Measurements from ENCODE around the gene PPP1R15B. TPM values are rescaled to one million over a fixed set of nuclear protein-coding genes. Genes with fewer than 3 reads are reported as not detected.

Gene PPP1R15B
- total RNA-seq, 1 donor from 2014 or later, result 43.2 TPM

- Mint-ChIP-seq H3K4me1 (ENCODE audit: unreplicated experiment) (peaks cover 18% of the 10 kb centered on the region), H3K9me3 (ENCODE audit: unreplicated experiment) (no peaks in the 10 kb centered on the region), H3K36me3 (ENCODE audit: low read depth, unreplicated experiment) (no peaks in the 10 kb centered on the region), H3K27ac (ENCODE audit: unreplicated experiment) (no peak overlapping the region), H3K4me3 (ENCODE audit: unreplicated experiment) (no peak overlapping the region), H3K27me3 (ENCODE audit: unreplicated experiment) (peaks cover 7% of the 10 kb centered on the region)
- no peak for DNase-seq (ENCODE audit: low spot score)
- TF ChIP-seq CTCF (IDR thresholded peaks at IDR 0.05; ENCODE audit: unreplicated experiment), result no peak
Measured at GRCh38 chr1:204356997-204357396, 54.6 kb downstream of the PPP1R15B start.

- H3K27me3 Mint-ChIP-seq (ENCODE audit: unreplicated experiment), result peaks cover 3% of the 10 kb centered on the region
- peaks cover 10% of the 10 kb centered on the region for H3K4me1 Mint-ChIP-seq (ENCODE audit: unreplicated experiment)
- H3K36me3 Mint-ChIP-seq (ENCODE audit: low read depth, unreplicated experiment), result no peaks in the 10 kb centered on the region
- no peak overlapping the region for H3K4me3 Mint-ChIP-seq (ENCODE audit: unreplicated experiment)
- H3K27ac Mint-ChIP-seq (ENCODE audit: unreplicated experiment), result no peak overlapping the region
- DNase-seq (ENCODE audit: low spot score), result no peak
- no peaks in the 10 kb centered on the region for H3K9me3 Mint-ChIP-seq (ENCODE audit: unreplicated experiment)
- no peak for TF ChIP-seq CTCF (IDR thresholded peaks at IDR 0.05; ENCODE audit: unreplicated experiment)
Measured at GRCh38 chr1:204355913-204356312, 55.7 kb downstream of the PPP1R15B start.

GRCh38 chr1:204354579-204354978 is 57.0 kb downstream of the PPP1R15B start:
- Mint-ChIP-seq H3K4me3 (ENCODE audit: unreplicated experiment) (no peak overlapping the region), H3K27me3 (ENCODE audit: unreplicated experiment) (peaks cover 2% of the 10 kb centered on the region), H3K4me1 (ENCODE audit: unreplicated experiment) (peaks cover 2% of the 10 kb centered on the region), H3K27ac (ENCODE audit: unreplicated experiment) (no peak overlapping the region), H3K9me3 (ENCODE audit: unreplicated experiment) (no peaks in the 10 kb centered on the region), H3K36me3 (ENCODE audit: low read depth, unreplicated experiment) (no peaks in the 10 kb centered on the region)
- no peak for TF ChIP-seq CTCF (IDR thresholded peaks at IDR 0.05; ENCODE audit: unreplicated experiment)
- no peak for DNase-seq (ENCODE audit: low spot score)

Other genes starting within 250 kb of the PPP1R15B start
- gene REN, start 245.5 kb downstream of the PPP1R15B start, total RNA-seq (ENCODE audit: unreplicated experiment), result not detected
- not detected for gene KISS1, start 215.3 kb downstream of the PPP1R15B start, total RNA-seq (ENCODE audit: unreplicated experiment)
- gene GOLT1A, start 197.8 kb downstream of the PPP1R15B start, total RNA-seq (ENCODE audit: unreplicated experiment), result 0.51 TPM
- gene PLEKHA6, start 51.9 kb downstream of the PPP1R15B start, total RNA-seq (ENCODE audit: unreplicated experiment), result 3.7 TPM
- gene PIK3C2B, start 83.0 kb upstream of the PPP1R15B start, total RNA-seq (ENCODE audit: unreplicated experiment), result 256 TPM
- 57.8 TPM for gene MDM4, start 104.6 kb upstream of the PPP1R15B start, total RNA-seq (ENCODE audit: unreplicated experiment)

All from endothelial cell (in vitro differentiated cells).